GM18511 (cell line): ENCODE results near the gene LYPD6.

Source experiments
- ATAC-seq: cut with Tn5 transposase; IDR thresholded peaks from one replicate; pipeline ENCODE4 v1.9.1; 2021; ENCODE audit warnings: mild to moderate bottlenecking, moderate library complexity; ENCODE audit not compliant: unreplicated experiment

The LYPD6 gene

GRCh38 chr2:149399934-149400615 is 69.7 kb downstream of the LYPD6 start:
- no peak for ATAC-seq

- no peak for ATAC-seq
Observed at GRCh38 chr2:149400997-149401396, 70.6 kb downstream of the LYPD6 start.

- no peak for ATAC-seq
Observed at GRCh38 chr2:149409506-149409905, 79.1 kb downstream of the LYPD6 start.

GRCh38 chr2:149410701-149411484 is 80.5 kb downstream of the LYPD6 start:
- ATAC-seq: no peak

GRCh38 chr2:149413487-149413886 is 83.1 kb downstream of the LYPD6 start:
- no peak for ATAC-seq

GRCh38 chr2:149415086-149415485 is 84.7 kb downstream of the LYPD6 start:
- no peak for ATAC-seq

- ATAC-seq: no peak
Observed at GRCh38 chr2:149418065-149418464, 87.7 kb downstream of the LYPD6 start.

- ATAC-seq: no peak
Observed at GRCh38 chr2:149420053-149420963, 89.9 kb downstream of the LYPD6 start.

- no peak for ATAC-seq
Observed at GRCh38 chr2:149421791-149422190, 91.4 kb downstream of the LYPD6 start.

GRCh38 chr2:149422337-149422990 is 92.1 kb downstream of the LYPD6 start:
- no peak for ATAC-seq

GRCh38 chr2:149422991-149423338 is 92.6 kb downstream of the LYPD6 start:
- no peak for ATAC-seq

- no peak for ATAC-seq
Observed at GRCh38 chr2:149423630-149424029, 93.2 kb downstream of the LYPD6 start.

- no peak for ATAC-seq
Observed at GRCh38 chr2:149427387-149427786, 97.0 kb downstream of the LYPD6 start.

GRCh38 chr2:149428783-149429182 is 98.4 kb downstream of the LYPD6 start:
- no peak for ATAC-seq

GRCh38 chr2:149430743-149431736 is 100.7 kb downstream of the LYPD6 start:
- no peak for ATAC-seq

GRCh38 chr2:149438330-149438960 is 108.1 kb downstream of the LYPD6 start:
- peak; percentile 69 for ATAC-seq

- no peak for ATAC-seq
Observed at GRCh38 chr2:149441255-149441654, 110.9 kb downstream of the LYPD6 start.

- ATAC-seq: no peak
Observed at GRCh38 chr2:149442346-149442745, 112.0 kb downstream of the LYPD6 start.

- no peak for ATAC-seq
Observed at GRCh38 chr2:149443150-149443549, 112.8 kb downstream of the LYPD6 start.
